ENCODE measurements around the gene LAIR1.
"Not testable (repeated sequence)": the region's sequence is repeated elsewhere in the genome, so short reads cannot be mapped to it uniquely, and the experiment has no call there.

LAIR1 gene

DNA sequence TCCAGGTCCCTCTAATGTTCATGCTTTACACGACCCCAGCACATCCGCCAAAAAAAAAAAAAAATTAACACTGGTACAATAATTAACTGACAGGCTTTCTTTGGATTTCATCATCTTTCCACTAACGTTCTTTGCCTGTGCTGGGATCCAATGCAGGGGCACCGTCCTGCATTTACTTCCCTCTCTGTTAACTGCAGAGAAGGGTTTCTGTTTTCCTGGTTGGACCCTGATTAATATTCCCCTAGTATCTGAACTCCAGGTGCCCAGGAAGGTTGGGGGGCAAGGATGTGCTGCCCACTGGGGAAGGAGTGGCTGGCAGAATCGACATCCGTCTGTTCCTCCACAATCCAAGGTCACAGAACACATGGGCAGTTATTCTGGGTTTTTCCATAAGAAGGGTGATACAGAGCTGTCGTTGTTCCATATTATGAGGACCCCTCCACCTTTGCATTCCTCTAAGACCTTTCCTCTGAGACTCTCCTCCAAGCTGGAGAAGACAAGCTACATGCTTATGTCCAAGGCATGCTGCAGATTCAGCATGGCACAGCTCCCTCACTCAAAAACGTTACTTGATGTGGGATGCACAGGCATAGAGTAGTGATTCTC, 4.5 kb upstream of the LAIR1 start:
- Histone ChIP-seq H3K9ac (ENCODE audit: low read length) (no peak overlapping the region; the same call in 1 of the 2 replicates), H3K9me2 (ENCODE audit: low read depth, low read length) (no peaks in the 10 kb centered on the region), H3F3A (ENCODE audit: insufficient read depth, low read length) (no peaks in the 10 kb centered on the region), H3K36me3 (ENCODE audit: insufficient read depth, low read length) (no peaks in the 10 kb centered on the region), H3K9me3 (ENCODE audit: low read length) (no peaks in the 10 kb centered on the region), H3K79me2 (ENCODE audit: insufficient read depth, low read length) (no peaks in the 10 kb centered on the region), H3K4me1 (ENCODE audit: insufficient read depth, low read length, severe bottlenecking) (peaks cover 33% of the 10 kb centered on the region), H3K4me3 (ENCODE audit: low read depth, low read length, poor library complexity, severe bottlenecking) (peak overlapping the region; percentile 43), H4K20me1 (ENCODE audit: insufficient read depth, low read length) (no peaks in the 10 kb centered on the region), H3K27ac (ENCODE audit: low read depth, low read length, poor library complexity, severe bottlenecking) (no peak overlapping the region), H3K4me2 (ENCODE audit: low read length) (peak overlapping the region; percentile 46; the same call in 1 of the 2 replicates), H2AFZ (ENCODE audit: low read length) (no peak overlapping the region), H3K27me3 (ENCODE audit: insufficient read depth, low read length) (peaks cover 4% of the 10 kb centered on the region; the same call in 1 of the 2 replicates)
- TF ChIP-seq EZH2 (IDR thresholded peaks at IDR 0.05; ENCODE audit: borderline replicate concordance, low read length), result no peak
- TF ChIP-seq, protein P1, sequence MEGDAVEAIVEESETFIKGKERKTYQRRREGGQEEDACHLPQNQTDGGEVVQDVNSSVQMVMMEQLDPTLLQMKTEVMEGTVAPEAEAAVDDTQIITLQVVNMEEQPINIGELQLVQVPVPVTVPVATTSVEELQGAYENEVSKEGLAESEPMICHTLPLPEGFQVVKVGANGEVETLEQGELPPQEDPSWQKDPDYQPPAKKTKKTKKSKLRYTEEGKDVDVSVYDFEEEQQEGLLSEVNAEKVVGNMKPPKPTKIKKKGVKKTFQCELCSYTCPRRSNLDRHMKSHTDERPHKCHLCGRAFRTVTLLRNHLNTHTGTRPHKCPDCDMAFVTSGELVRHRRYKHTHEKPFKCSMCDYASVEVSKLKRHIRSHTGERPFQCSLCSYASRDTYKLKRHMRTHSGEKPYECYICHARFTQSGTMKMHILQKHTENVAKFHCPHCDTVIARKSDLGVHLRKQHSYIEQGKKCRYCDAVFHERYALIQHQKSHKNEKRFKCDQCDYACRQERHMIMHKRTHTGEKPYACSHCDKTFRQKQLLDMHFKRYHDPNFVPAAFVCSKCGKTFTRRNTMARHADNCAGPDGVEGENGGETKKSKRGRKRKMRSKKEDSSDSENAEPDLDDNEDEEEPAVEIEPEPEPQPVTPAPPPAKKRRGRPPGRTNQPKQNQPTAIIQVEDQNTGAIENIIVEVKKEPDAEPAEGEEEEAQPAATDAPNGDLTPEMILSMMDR (IDR thresholded peaks at IDR 0.05; ENCODE audit: low read length), result no peak

DNA sequence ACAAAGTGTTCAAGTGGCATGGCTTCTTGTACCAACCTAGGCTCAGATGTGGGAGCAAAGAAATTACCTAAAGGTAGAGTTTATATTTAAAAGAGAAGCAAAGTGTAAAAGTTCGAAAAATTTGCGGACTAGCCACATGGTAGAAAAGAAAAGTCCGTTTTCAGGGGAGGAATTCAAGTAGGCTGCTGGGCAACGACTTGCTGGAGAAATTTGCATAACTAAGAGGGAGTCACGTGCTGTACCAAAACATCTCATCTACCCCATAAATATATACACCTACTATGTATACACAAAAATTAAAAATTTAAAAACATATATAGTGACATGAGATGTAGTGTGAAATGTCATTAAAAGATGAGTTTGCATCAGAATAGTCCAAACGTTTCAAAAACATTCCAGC, 2.1 kb upstream of the LAIR1 start:
- H3K4me1 ChIP-seq (ENCODE audit: insufficient read depth, low read length, severe bottlenecking), result peaks cover 17% of the 10 kb centered on the region
- no peak overlapping the region for H3K4me3 ChIP-seq (ENCODE audit: low read depth, low read length, poor library complexity, severe bottlenecking)
- H3K9me2 ChIP-seq (ENCODE audit: low read depth, low read length), result no peaks in the 10 kb centered on the region
- no peak overlapping the region for H2AFZ ChIP-seq (ENCODE audit: low read length)
- H3K36me3 ChIP-seq (ENCODE audit: insufficient read depth, low read length), result no peaks in the 10 kb centered on the region
- TF ChIP-seq, protein P1 (IDR thresholded peaks at IDR 0.05; ENCODE audit: low read length), result no peak
- no peak for TF ChIP-seq EZH2 (IDR thresholded peaks at IDR 0.05; ENCODE audit: borderline replicate concordance, low read length)
- H3K9me3 ChIP-seq (ENCODE audit: low read length), result no peaks in the 10 kb centered on the region
- H3K27me3 ChIP-seq (ENCODE audit: insufficient read depth, low read length), result peaks cover 4% of the 10 kb centered on the region; the same call in 1 of the 2 replicates
- no peak overlapping the region for H3K4me2 ChIP-seq (ENCODE audit: low read length)
- H3F3A ChIP-seq (ENCODE audit: insufficient read depth, low read length), result no peaks in the 10 kb centered on the region
- no peak overlapping the region for H3K27ac ChIP-seq (ENCODE audit: low read depth, low read length, poor library complexity, severe bottlenecking)
- H4K20me1 ChIP-seq (ENCODE audit: insufficient read depth, low read length), result no peaks in the 10 kb centered on the region
- H3K9ac ChIP-seq (ENCODE audit: low read length), result no peak overlapping the region
- H3K79me2 ChIP-seq (ENCODE audit: insufficient read depth, low read length), result no peaks in the 10 kb centered on the region

DNA sequence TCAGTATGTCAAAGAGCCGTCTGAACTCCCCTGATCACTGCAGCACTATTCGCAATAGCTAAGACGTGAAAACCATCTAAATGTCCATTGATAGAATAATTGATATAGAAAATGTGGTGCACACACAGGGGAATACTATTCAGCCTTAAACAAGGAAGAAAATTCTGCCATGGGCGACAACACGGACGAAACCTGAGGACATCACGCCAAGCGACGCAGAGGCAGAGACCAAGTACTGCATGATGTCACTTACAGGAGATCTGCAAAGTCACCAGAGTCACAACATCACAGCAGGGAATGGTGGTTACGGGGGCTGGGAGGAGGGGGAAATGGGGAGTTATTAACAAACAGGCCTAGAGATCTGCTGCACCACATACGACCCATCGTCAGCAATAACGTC, 1.1 kb upstream of the LAIR1 start:
- H3K27me3 ChIP-seq (ENCODE audit: insufficient read depth, low read length), result not testable (repeated sequence)

DNA sequence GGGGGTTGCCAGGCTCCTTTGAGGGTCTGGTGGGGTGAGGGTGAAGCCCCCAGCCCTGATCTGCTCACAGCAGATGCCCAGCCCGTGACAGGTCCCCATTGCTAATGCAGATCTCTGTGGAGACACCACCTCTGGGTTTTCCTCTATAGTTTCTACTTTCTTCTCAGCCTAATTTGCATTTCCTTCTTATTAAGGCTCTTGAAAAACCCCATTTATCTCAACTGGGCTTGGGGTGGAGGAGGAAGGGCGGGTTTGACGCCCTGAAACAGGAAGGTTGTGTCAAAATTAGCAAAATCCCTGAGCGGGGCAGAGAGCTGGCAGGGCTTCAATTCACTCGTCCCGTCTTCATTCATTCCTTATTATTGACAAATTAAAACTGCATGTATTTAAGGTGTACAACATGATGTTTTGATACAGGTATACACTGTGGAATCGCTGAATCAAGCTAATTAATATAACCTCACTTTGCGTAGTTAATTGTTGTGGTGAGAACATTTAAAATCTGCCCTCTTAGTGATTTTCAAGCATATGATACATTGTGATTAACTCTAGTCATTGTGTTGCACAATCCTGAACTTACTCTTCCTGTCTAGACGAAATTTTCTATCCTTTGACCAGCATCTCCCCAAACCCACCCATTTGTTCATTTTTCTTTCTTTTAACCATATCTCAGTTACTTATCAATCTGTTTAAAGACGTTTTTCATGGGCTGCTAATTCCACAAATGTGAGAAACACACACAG, 2.9 kb downstream of the LAIR1 start:
- not testable (repeated sequence) for H3K4me3 ChIP-seq (ENCODE audit: low read depth, low read length, poor library complexity, severe bottlenecking); H3K27ac ChIP-seq (ENCODE audit: low read depth, low read length, poor library complexity, severe bottlenecking); H3K9me3 ChIP-seq (ENCODE audit: low read length); H3K9me2 ChIP-seq (ENCODE audit: low read depth, low read length); H3K4me2 ChIP-seq (ENCODE audit: low read length); H3K36me3 ChIP-seq (ENCODE audit: insufficient read depth, low read length); H3F3A ChIP-seq (ENCODE audit: insufficient read depth, low read length); H4K20me1 ChIP-seq (ENCODE audit: insufficient read depth, low read length); H2AFZ ChIP-seq (ENCODE audit: low read length); H3K9ac ChIP-seq (ENCODE audit: low read length); H3K79me2 ChIP-seq (ENCODE audit: insufficient read depth, low read length); H3K27me3 ChIP-seq (ENCODE audit: insufficient read depth, low read length)
- H3K4me1 ChIP-seq (ENCODE audit: insufficient read depth, low read length, severe bottlenecking), result peaks cover 20% of the 10 kb centered on the region

More for the DNA sequence above, 1.1 kb upstream of the LAIR1 start:
- H4K20me1 ChIP-seq (ENCODE audit: insufficient read depth, low read length); H3K9me2 ChIP-seq (ENCODE audit: low read depth, low read length); H3K9ac ChIP-seq (ENCODE audit: low read length); H3K27ac ChIP-seq (ENCODE audit: low read depth, low read length, poor library complexity, severe bottlenecking); H3F3A ChIP-seq (ENCODE audit: insufficient read depth, low read length); H3K4me2 ChIP-seq (ENCODE audit: low read length); H3K79me2 ChIP-seq (ENCODE audit: insufficient read depth, low read length); H3K4me3 ChIP-seq (ENCODE audit: low read depth, low read length, poor library complexity, severe bottlenecking); H2AFZ ChIP-seq (ENCODE audit: low read length); H3K9me3 ChIP-seq (ENCODE audit: low read length); H3K36me3 ChIP-seq (ENCODE audit: insufficient read depth, low read length): not testable (repeated sequence)
- peaks cover 22% of the 10 kb centered on the region for H3K4me1 ChIP-seq (ENCODE audit: insufficient read depth, low read length, severe bottlenecking)
